ENCODE measurements around the gene CDK3.
A peak's percentile ranks its signal among the peaks of the same experiment; 100 is the strongest.

Gene CDK3

DNA sequence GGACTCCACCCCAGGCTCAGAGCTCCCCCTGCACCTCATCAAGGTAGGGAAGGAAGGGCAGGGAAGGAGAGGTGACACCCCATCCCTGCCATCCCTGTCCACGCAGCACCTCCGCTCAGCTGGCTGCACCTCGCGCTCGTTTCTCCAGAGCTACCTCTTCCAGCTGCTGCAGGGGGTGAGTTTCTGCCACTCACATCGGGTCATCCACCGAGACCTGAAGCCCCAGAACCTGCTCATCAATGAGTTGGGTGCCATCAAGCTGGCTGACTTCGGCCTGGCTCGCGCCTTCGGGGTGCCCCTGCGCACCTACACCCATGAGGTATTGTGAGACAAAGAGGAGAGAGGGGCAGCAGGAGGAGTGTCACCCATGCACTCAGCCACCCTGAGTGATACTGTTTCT lies 1.4 kb downstream of the CDK3 start:
- TF ChIP-seq EZH2 (IDR thresholded peaks at IDR 0.05), result no peak
- no peak for TF ChIP-seq FOXP2 (optimal IDR thresholded peaks at IDR 0.05; ENCODE audit: control extremely low read depth, extremely low read length, insufficient read depth)
- no peak for TF ChIP-seq POLR2AphosphoS5 (IDR thresholded peaks at IDR 0.05; ENCODE audit: borderline replicate concordance, low read depth, low read length)
- H3K9ac ChIP-seq (ENCODE audit: insufficient read length), result no peak overlapping the region
- no peaks in the 10 kb centered on the region for H3K36me3 ChIP-seq (ENCODE audit: insufficient read depth, low read length)
- DNase-seq (ENCODE audit: low read depth, low spot score), result no peak
- no peaks in the 10 kb centered on the region for H3K9me3 ChIP-seq (ENCODE audit: low read depth, low read length)
- no peak overlapping the region for H3K4me3 ChIP-seq
- no peak overlapping the region for H3K27ac ChIP-seq

DNA sequence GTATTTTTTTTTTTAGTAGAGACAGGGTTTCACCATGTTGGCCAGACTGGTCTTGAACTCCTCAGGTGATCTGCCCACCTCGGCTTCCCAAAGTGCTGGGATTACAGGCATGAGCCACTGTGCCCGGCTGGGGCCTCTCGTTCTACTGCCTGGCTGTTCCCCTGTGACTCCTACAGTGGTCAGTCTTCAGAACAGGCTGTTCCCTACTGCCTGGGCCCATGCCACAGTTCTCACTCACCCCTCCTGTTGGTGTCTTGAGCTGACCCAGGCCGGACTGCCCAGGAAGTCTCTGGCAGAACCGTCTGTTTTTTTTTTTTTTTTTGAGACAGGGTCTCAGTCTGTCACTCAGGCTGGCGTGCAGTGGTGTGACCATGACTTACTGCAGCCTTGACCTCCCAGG lies 3.3 kb downstream of the CDK3 start:
- H3K36me3 ChIP-seq (ENCODE audit: insufficient read depth, low read length), result no peaks in the 10 kb centered on the region
- DNase-seq (ENCODE audit: low read depth, low spot score), result no peak
- no peak overlapping the region for H3K9ac ChIP-seq (ENCODE audit: insufficient read length)
- no peaks in the 10 kb centered on the region for H3K9me3 ChIP-seq (ENCODE audit: low read depth, low read length)
- no peak overlapping the region for H3K4me3 ChIP-seq
- H3K27ac ChIP-seq, result no peak overlapping the region
- TF ChIP-seq EZH2 (IDR thresholded peaks at IDR 0.05) (no peak), FOXP2 (optimal IDR thresholded peaks at IDR 0.05; ENCODE audit: control extremely low read depth, extremely low read length, insufficient read depth) (no peak), POLR2AphosphoS5 (IDR thresholded peaks at IDR 0.05; ENCODE audit: borderline replicate concordance, low read depth, low read length) (no peak)

DNA sequence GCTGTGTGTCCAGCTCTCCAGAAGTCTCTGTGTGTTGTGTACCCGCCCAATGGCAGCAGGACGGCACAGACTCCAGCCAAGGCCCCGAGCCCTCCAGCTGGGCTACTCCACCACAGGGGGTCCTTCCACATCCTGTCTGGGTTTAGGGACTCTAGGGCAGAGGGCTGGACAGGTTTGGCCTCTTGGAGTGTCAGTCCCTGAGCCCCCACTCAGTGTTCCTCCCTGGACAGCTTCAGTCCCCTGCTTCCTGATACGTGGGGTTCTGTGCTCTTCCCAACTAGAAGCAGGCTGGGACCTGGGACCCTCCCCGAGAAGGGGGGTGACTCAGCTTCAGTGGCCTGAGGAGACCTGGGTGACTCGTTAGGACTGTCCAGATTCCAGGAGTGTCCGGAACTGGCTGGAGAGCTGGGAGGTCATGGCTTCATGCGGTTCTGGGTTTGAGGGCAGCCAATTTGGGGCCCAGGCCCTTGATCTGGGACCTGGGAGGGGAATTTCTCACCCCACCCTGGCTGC lies 4.2 kb downstream of the CDK3 start:
- no peak for DNase-seq (ENCODE audit: low read depth, low spot score)
- H3K4me3 ChIP-seq, result no peak overlapping the region
- no peak overlapping the region for H3K9ac ChIP-seq (ENCODE audit: insufficient read length)
- H3K27ac ChIP-seq, result no peak overlapping the region
- H3K9me3 ChIP-seq (ENCODE audit: low read depth, low read length), result no peaks in the 10 kb centered on the region
- H3K36me3 ChIP-seq (ENCODE audit: insufficient read depth, low read length), result no peaks in the 10 kb centered on the region
- no peak for TF ChIP-seq POLR2AphosphoS5 (IDR thresholded peaks at IDR 0.05; ENCODE audit: borderline replicate concordance, low read depth, low read length)
- no peak for TF ChIP-seq EZH2 (IDR thresholded peaks at IDR 0.05)
- TF ChIP-seq FOXP2 (optimal IDR thresholded peaks at IDR 0.05; ENCODE audit: control extremely low read depth, extremely low read length, insufficient read depth), result no peak

DNA sequence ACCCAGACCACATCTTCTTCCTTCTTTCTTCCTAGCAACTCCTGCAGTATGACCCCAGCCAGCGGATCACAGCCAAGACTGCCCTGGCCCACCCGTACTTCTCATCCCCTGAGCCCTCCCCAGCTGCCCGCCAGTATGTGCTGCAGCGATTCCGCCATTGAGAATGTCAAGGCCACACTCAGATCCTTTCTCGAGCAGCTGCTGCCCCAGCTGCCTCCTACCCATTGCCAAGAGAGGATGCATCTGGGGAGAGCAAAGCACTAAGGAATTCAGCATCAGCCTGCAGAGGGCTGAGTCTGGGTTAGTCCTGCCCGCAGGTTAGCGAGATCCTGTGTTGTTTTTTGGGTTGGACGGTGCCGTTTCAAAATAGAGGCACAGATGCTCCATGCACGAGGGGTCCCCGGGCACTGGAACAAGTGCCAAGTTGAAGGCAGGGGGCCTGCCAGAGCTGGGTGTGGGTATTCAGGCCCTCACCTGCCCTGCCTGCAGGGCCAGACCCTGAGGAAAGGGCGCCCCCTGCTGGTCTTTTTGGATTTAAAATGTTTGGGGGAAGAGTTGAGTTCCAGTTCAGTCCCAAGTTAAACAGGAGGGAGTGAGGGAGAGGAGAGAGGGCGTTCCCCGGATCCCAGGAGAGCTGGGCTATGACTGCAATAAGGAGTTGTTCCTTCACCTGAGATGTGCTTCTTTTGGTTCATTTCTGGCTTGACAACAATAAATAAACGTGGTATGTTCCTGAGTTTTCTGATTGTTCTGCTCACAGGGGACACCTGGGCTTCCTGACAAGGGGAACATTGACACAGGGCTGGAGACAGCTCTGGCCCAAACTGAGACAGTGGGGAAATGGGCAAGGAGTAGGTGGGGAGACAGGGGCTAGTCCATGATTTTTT lies 4.9 kb downstream of the CDK3 start:
- Histone ChIP-seq H3K9me3 (ENCODE audit: low read depth, low read length) (no peaks in the 10 kb centered on the region), H3K4me3 (no peak overlapping the region), H3K9ac (ENCODE audit: insufficient read length) (no peak overlapping the region), H3K36me3 (ENCODE audit: insufficient read depth, low read length) (no peaks in the 10 kb centered on the region), H3K27ac (no peak overlapping the region)
- DNase-seq (ENCODE audit: low read depth, low spot score), result peak; percentile 37
- TF ChIP-seq POLR2AphosphoS5 (IDR thresholded peaks at IDR 0.05; ENCODE audit: borderline replicate concordance, low read depth, low read length) (no peak), FOXP2 (optimal IDR thresholded peaks at IDR 0.05; ENCODE audit: control extremely low read depth, extremely low read length, insufficient read depth) (no peak), EZH2 (IDR thresholded peaks at IDR 0.05) (no peak)

DNA sequence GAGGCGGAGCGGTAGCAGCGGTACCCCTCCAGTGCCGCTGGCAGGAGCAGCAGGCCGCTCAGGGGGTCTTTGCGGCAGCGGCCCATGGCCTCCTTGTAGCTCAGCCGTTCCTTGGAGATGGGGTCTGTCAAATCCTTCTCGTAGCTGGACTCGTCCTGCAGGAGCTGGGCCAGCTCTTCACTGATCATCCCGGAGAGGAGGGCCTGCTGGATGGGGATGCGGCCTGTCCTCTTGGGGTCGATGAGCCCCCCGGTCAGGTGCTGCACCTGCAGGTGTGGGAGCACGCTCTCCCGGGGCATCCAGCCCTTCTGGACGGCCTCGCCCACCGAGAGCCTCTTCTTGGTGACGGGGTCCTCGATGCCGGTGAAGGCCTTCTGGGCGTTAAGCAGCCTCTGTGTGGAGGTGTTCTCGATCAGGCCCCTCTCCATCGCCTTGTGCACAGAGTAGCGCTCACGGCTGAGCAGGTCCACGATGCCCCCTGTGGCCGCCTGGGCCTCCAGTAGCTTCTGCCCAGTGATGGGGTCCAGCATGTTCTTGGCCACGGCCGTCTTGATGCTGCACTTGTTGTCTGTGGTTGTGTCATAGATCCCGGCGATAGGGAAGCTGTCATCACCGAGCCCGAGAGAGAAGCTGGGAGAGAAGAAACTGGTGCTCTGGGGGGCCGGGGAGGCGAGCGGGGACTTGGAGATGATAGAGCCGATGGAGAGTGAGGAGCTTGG lies 6.6 kb downstream of the CDK3 start:
- Histone ChIP-seq H3K36me3 (ENCODE audit: insufficient read depth, low read length) (no peaks in the 10 kb centered on the region), H3K9me3 (ENCODE audit: low read depth, low read length) (no peaks in the 10 kb centered on the region), H3K27ac (no peak overlapping the region), H3K9ac (ENCODE audit: insufficient read length) (no peak overlapping the region), H3K4me3 (no peak overlapping the region)
- no peak for TF ChIP-seq EZH2 (IDR thresholded peaks at IDR 0.05)
- DNase-seq (ENCODE audit: low read depth, low spot score), result no peak

DNA sequence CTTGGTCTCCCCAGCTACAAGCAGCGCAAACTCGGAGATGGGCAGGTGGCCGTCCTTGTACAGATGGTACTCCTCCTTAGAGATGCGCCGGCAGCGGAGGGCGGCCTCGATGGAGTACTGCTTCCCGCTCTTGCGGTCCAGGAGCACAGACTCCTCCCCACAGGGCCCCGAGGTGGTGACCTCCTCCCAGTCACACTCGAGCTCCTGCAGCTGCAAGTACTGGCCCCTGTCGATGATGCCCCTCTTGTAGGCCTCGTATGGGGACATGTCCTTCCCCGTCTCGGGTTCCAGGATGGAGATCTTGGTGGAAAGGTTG lies 7.2 kb downstream of the CDK3 start:
- H3K9me3 ChIP-seq (ENCODE audit: low read depth, low read length), result no peaks in the 10 kb centered on the region
- no peak overlapping the region for H3K27ac ChIP-seq
- H3K9ac ChIP-seq (ENCODE audit: insufficient read length), result no peak overlapping the region
- no peaks in the 10 kb centered on the region for H3K36me3 ChIP-seq (ENCODE audit: insufficient read depth, low read length)
- H3K4me3 ChIP-seq, result no peak overlapping the region
- DNase-seq (ENCODE audit: low read depth, low spot score), result no peak
- TF ChIP-seq FOXP2 (optimal IDR thresholded peaks at IDR 0.05; ENCODE audit: control extremely low read depth, extremely low read length, insufficient read depth) (no peak), POLR2AphosphoS5 (IDR thresholded peaks at IDR 0.05; ENCODE audit: borderline replicate concordance, low read depth, low read length) (no peak), EZH2 (IDR thresholded peaks at IDR 0.05) (no peak)

DNA sequence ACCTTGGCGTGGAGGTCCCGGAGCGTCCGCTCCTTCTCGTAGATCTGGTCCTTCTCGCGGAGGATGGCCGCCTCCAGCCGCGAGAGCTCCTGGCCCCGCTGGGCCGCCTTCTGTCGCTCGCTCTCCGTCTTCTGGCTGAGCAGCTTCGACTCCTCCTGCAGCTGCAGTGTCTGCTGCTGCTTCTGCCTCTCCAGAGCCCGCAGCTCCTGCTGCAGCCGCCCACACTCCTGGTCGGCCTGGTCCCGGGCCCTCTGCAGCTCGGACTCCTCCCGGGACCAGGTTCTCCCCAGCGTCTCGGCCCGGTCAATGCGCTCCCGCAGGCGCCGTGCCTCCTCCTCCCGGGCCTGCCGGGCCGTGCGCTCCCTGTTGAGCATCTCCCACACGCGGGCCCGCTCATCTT lies 7.6 kb downstream of the CDK3 start:
- Histone ChIP-seq H3K9me3 (ENCODE audit: low read depth, low read length) (no peaks in the 10 kb centered on the region), H3K27ac (no peak overlapping the region), H3K4me3 (no peak overlapping the region), H3K9ac (ENCODE audit: insufficient read length) (no peak overlapping the region), H3K36me3 (ENCODE audit: insufficient read depth, low read length) (no peaks in the 10 kb centered on the region)
- no peak for DNase-seq (ENCODE audit: low read depth, low spot score)
- TF ChIP-seq EZH2 (IDR thresholded peaks at IDR 0.05) (no peak), POLR2AphosphoS5 (IDR thresholded peaks at IDR 0.05; ENCODE audit: borderline replicate concordance, low read depth, low read length) (no peak), FOXP2 (optimal IDR thresholded peaks at IDR 0.05; ENCODE audit: control extremely low read depth, extremely low read length, insufficient read depth) (no peak)

DNA sequence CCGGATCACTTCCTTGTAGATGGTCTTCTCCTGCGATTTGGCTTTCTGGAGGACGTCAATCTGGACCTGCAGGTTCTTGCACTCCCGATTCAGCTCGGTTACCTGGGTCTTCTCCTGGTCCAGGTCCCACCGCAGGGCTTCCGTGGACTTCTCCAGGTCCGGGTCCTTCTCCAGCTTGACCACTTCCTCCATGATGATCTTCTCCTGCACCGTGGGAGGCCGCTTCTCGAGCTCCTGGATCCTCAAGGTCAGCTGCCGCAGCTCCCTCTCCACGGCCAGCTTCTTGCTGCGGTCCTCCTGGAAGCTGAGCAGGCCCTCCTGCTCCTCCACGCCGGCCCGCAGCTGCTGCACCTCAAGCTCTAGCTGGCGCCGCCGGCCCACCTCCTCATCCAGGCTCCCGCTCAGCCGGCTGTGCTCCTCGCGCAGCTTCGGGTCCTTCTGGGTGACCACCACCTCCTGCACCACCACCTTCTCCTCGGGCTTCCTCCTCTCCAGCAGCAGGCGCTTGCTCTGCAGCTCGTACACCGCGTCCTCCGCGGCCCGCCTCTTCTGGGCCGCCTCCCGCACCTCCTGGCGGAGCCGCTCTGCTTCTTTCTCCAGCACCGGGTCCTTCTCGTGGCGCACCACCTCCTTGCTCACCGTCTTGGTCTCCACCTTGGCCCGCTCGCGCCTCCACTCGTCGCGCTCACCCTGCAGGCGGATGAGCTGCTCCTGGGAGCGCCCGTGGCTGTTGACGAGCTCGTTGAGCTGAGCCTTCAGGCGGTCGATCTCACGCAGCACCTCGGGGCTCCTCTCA lies 8.2 kb downstream of the CDK3 start:
- Histone ChIP-seq H3K9me3 (ENCODE audit: low read depth, low read length) (no peaks in the 10 kb centered on the region), H3K4me3 (no peak overlapping the region), H3K9ac (ENCODE audit: insufficient read length) (no peak overlapping the region), H3K36me3 (ENCODE audit: insufficient read depth, low read length) (no peaks in the 10 kb centered on the region), H3K27ac (no peak overlapping the region)
- TF ChIP-seq EZH2 (IDR thresholded peaks at IDR 0.05) (no peak), FOXP2 (optimal IDR thresholded peaks at IDR 0.05; ENCODE audit: control extremely low read depth, extremely low read length, insufficient read depth) (no peak), POLR2AphosphoS5 (IDR thresholded peaks at IDR 0.05; ENCODE audit: borderline replicate concordance, low read depth, low read length) (no peak)
- no peak for DNase-seq (ENCODE audit: low read depth, low spot score)

Data from SK-N-MC (cell line).